ENCODE data around the gene PHLDA3.

Gene PHLDA3

DNA sequence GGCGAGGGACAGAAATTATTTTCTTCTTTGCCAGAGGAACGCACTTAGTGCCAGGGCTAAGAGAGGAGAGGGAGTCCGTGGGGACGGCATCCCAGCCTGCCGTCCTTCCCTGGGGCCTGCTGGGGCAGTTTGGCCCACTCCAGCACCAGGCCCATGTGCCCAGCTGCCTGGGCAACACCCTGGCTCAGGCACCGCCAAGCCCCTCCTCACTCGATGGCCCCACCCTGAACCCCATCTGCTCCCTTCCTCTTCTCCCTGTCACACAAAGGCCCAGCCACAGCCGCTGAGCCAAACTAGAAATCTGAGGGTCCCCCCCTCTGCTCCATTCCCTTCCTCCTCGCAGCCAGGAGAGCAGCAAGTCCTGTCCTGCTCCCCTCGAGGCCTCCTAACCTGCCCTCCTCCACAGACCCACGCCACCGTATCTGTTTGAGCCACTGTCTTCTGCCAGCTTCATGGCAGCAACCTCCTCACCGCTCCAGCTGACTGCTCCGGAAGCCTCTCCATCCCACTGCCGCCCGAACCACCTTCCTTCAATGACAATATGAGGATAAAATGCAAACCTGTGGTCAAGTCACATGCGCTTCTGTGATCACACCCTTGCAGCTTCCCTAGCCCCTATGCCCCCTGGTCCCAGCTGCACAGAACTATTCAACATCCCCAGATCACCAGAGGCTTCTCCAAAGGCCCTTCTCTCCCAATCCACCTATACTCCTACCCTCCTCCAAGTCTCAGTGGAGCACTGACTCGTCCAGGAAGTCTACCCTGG, 39.1 kb downstream of the PHLDA3 start:
- H3K4me3 ChIP-seq, result no peak overlapping the region
- no peaks in the 10 kb centered on the region for H3K4me1 ChIP-seq
- no peak for DNase-seq
- intact Hi-C loops (cut with DNase I; ENCODE audit: low total_unique reads), result no loop called here
- TF ChIP-seq, protein P1, sequence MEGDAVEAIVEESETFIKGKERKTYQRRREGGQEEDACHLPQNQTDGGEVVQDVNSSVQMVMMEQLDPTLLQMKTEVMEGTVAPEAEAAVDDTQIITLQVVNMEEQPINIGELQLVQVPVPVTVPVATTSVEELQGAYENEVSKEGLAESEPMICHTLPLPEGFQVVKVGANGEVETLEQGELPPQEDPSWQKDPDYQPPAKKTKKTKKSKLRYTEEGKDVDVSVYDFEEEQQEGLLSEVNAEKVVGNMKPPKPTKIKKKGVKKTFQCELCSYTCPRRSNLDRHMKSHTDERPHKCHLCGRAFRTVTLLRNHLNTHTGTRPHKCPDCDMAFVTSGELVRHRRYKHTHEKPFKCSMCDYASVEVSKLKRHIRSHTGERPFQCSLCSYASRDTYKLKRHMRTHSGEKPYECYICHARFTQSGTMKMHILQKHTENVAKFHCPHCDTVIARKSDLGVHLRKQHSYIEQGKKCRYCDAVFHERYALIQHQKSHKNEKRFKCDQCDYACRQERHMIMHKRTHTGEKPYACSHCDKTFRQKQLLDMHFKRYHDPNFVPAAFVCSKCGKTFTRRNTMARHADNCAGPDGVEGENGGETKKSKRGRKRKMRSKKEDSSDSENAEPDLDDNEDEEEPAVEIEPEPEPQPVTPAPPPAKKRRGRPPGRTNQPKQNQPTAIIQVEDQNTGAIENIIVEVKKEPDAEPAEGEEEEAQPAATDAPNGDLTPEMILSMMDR (IDR thresholded peaks at IDR 0.05), result no peak
- no peaks in the 10 kb centered on the region for H3K9me3 ChIP-seq
- peaks cover 0 to 13% of the 10 kb centered on the region in 2 donors for H3K27me3 ChIP-seq
- no peak overlapping the region for H3K27ac ChIP-seq
- no peaks in the 10 kb centered on the region for H3K36me3 ChIP-seq

DNA sequence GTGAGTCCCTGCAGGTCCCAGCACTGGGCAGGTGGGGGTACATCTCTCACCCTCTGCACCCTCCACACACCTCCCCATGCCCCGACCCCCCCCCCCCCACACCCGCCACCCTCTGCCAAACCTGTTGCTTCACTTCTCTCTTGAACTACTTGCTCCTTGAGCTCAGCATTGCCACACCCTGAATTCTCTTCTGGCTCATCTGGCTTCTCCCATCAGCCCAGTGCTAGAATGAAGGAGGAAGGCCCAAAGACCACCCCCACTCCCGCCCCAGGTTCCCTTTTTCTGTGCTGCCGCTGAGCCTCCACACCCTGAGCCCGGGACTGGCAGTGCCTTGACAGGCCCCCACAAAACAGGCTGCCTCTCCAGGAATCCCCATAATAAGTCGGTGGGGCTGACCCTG, 41.0 kb downstream of the PHLDA3 start:
- intact Hi-C loops (cut with DNase I; ENCODE audit: low total_unique reads), result no loop called here
- Histone ChIP-seq H3K4me1 (no peaks in the 10 kb centered on the region), H3K27ac (no peak overlapping the region), H3K36me3 (no peaks in the 10 kb centered on the region), H3K4me3 (no peak overlapping the region), H3K9me3 (no peaks in the 10 kb centered on the region), H3K27me3 (peaks cover 0 to 13% of the 10 kb centered on the region in 2 donors)
- TF ChIP-seq, protein P1 (IDR thresholded peaks at IDR 0.05), result no peak
- no peak for DNase-seq

DNA sequence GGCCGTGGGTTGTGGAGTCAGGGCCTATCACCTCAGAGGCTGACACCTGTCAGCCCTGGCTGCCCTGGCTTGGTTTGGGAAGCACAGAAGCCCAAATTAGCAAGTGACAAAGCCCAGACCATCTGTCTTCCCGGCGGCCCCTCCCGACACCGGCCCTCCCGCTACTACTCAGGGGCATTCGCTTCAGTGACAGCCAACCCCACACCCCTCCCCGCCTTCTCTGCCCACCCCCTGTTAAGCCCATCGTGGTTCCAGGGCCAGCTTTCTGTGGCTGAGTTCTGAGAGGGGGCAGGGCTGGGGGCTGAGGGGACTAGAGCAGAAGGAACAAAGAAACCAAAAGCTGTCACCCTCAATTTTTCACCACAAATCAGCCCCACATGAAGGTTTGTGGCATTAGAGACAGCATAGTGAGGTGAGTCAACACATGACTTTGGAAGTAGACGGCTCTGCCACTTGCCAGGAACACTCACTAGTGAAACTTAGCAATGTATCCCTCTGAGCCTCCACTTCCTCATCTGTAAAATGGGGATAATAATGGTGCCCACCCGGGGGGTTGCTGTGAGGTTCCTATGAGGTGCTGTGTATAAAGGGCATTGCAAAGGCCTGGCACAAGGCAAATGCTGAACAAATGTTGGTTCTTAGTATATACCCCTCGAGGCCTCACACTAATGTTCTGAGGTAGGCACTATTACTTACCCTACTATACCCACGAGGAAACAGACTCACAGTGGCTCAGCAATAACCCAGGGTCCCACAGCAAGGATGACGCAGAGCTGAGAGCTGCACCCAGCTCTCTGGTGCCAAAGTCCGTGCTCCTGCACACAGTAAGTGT, 42.3 kb downstream of the PHLDA3 start:
- no peak overlapping the region for H3K27ac ChIP-seq

DNA sequence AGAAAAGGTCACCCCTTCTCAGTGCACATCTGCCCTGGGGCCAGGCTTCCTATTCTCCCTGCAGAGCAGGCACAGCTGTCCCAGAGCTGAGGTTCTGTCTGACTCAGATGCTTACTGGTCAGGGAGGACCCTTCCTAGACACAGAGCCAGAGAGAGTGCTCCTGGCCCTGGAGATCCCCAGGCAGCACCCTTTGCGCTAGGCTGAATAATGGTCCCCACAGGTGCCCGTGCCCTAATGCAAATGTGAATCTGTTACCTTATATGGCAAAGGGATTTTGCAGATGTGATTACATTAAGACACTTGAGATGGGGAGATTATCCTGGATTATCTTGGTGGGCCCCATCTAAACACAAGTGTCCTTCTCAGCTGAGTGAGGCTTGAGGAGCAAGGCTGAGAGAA, 44.8 kb downstream of the PHLDA3 start:
- no peak overlapping the region for H3K4me3 ChIP-seq
- H3K9me3 ChIP-seq, result no peaks in the 10 kb centered on the region
- intact Hi-C loops (cut with DNase I; ENCODE audit: low total_unique reads), result no loop called here
- TF ChIP-seq, protein P1 (IDR thresholded peaks at IDR 0.05), result no peak
- H3K27me3 ChIP-seq, result peaks cover 0 to 5% of the 10 kb centered on the region in 2 donors
- H3K27ac ChIP-seq, result no peak overlapping the region
- no peaks in the 10 kb centered on the region for H3K36me3 ChIP-seq
- H3K4me1 ChIP-seq, result peaks cover 0 to 6% (median 0%) of the 10 kb centered on the region in 4 donors
- no peak for DNase-seq

More for the DNA sequence above, 42.3 kb downstream of the PHLDA3 start:
- no peaks in the 10 kb centered on the region for H3K9me3 ChIP-seq
- no peaks in the 10 kb centered on the region for H3K36me3 ChIP-seq
- TF ChIP-seq, protein P1 (IDR thresholded peaks at IDR 0.05), result no peak
- H3K27me3 ChIP-seq, result peaks cover 0 to 12% of the 10 kb centered on the region in 2 donors
- no peaks in the 10 kb centered on the region for H3K4me1 ChIP-seq
- intact Hi-C loops (cut with DNase I; ENCODE audit: low total_unique reads), result no loop called here
- no peak overlapping the region for H3K4me3 ChIP-seq
- no peak for DNase-seq

DNA sequence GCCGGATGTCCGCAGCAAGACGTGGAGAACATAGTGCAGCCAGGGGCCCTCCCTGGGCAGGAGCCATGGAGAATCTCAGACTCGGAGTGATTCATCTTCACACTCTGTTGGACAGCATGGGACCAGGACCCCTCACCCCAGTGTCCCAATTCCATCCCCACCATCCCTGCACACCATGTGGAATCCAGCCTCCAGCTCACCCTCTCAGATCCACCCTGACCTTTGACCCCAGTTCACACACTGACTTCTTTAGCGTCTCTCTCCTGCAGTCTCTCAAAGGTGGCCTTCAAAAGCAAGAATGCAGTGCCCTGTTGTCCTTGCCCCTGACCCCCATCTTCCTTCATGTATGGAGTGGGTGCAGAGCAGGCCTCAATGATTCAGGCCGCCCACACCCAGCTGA, 45.3 kb downstream of the PHLDA3 start:
- H3K27me3 ChIP-seq, result peaks cover 0 to 5% of the 10 kb centered on the region in 2 donors
- TF ChIP-seq, protein P1 (IDR thresholded peaks at IDR 0.05), result no peak
- no peaks in the 10 kb centered on the region for H3K9me3 ChIP-seq
- H3K27ac ChIP-seq, result no peak overlapping the region
- DNase-seq, result no peak
- peaks cover 0 to 6% (median 0%) of the 10 kb centered on the region in 4 donors for H3K4me1 ChIP-seq
- no peaks in the 10 kb centered on the region for H3K36me3 ChIP-seq
- intact Hi-C loops (cut with DNase I; ENCODE audit: low total_unique reads), result no loop called here
- no peak overlapping the region for H3K4me3 ChIP-seq
